Measurements from ENCODE around the gene TTC1. TPM values are rescaled to one million over a fixed set of nuclear protein-coding genes. Genes with fewer than 3 reads are reported as not detected.
"Not testable (repeated sequence)": the region's sequence is repeated elsewhere in the genome, so short reads cannot be mapped to it uniquely, and the experiment has no call there.

The TTC1 gene
- total RNA-seq = 25.5 and 42.4 TPM in 2 replicates

- DNase-seq (ENCODE audit: low read depth) (peak; percentile 99), FAIRE-seq (peak; percentile 97)
- peaks cover 1% of the 10 kb centered on the region for H3K36me3 ChIP-seq (ENCODE audit: control insufficient read depth, insufficient read depth, low read length)
- no peaks in the 10 kb centered on the region for H3K27me3 ChIP-seq (ENCODE audit: control insufficient read depth, insufficient read depth, low read length)
- peak within 1 kb of the TSS; percentile 62 for H3K4me3 ChIP-seq (ENCODE audit: low read depth, low read length)
- TF ChIP-seq CTCF (IDR thresholded peaks at IDR 0.05; ENCODE audit: insufficient read depth, low read length, severe bottlenecking) = no peak
These were observed at the start of gene TTC1 for GRCh38 chr5:160008877-160009590. TTC1 (plus strand) TSS chr5:160009139; CDS start chr5:160010529, 1,390 bp downstream.

DNA sequence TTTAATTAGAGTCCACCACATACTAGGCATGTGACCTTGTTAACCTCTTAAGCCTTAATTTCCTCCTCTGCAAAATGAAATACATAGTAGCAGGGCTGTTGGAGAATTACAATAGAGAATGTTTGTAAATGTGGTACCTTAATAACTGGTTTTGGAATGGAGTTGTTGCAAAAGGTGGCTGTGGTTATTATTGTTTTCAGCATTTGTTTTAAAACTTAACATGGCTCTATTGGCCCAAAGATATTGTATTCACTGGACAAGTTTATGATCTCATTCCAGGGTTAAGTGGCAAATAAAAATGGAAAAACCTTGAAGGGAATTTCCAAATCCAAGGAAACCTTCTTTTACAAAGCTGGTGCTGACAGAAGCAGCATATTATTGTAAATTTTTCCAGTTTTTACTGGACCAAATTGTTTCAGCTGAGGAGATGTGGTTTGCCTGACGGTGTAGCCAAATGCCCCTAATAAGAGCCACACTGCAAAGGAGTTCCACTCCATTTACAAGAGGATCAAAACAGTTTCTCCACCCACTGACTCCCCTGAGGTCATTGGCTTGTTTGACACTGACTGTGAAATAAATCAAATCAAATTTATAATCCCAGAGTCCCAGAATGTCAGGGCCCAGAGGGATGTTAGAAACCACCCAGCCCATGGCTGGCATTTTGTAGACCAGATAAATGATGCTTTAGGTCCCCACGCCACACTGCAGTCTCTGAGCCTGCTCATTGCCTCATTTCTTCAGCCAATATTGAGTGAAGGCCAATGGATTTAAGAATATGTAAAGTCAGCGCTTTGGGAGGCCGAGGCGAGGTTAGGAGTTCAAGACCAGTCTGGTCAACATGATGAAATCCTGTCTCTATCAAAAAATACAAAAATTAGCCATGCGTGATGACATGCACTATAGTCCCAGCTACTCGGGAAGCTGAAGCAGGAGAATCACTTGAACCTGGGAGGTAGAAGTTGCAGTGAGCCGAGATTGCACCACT lies 47.5 kb upstream of the TTC1 start:
- no peak for TF ChIP-seq CTCF (IDR thresholded peaks at IDR 0.05; ENCODE audit: insufficient read depth, low read length, severe bottlenecking)
- FAIRE-seq = no peak
- no peak overlapping the region for H3K4me3 ChIP-seq (ENCODE audit: low read depth, low read length)

DNA sequence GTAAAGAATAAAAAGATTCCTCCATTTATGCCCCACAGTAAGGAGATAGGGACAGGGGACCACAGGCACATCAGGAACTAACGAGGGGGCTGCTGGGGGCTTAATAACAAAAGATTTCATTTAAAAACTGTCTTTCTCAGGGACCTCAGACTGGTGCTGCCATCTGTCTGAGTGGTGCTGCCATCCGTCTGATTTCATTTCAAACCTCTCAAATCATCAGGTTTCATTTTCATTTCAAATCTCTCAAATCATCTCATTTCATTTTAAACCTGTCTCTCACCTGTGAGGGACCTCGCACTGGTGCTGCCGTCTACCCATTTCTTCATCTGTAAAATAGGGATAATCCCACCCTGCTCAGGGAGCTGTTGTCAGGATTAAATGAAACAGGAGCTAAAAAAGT lies 46.7 kb upstream of the TTC1 start:
- Histone ChIP-seq H3K4me3 (ENCODE audit: low read depth, low read length) (no peak overlapping the region), H3K27me3 (ENCODE audit: control insufficient read depth, insufficient read depth, low read length) (no peaks in the 10 kb centered on the region), H3K36me3 (ENCODE audit: control insufficient read depth, insufficient read depth, low read length) (no peaks in the 10 kb centered on the region)
- no peak for TF ChIP-seq CTCF (IDR thresholded peaks at IDR 0.05; ENCODE audit: insufficient read depth, low read length, severe bottlenecking)
- FAIRE-seq = no peak
- no peak for DNase-seq (ENCODE audit: low read depth)

More for the DNA sequence above, 47.5 kb upstream of the TTC1 start:
- Histone ChIP-seq H3K36me3 (ENCODE audit: control insufficient read depth, insufficient read depth, low read length) (no peaks in the 10 kb centered on the region), H3K27me3 (ENCODE audit: control insufficient read depth, insufficient read depth, low read length) (no peaks in the 10 kb centered on the region)
- DNase-seq (ENCODE audit: low read depth) = no peak

GRCh38 chr5:159963935-159964334 lies 45.0 kb upstream of the TTC1 start:
- DNase-seq (ENCODE audit: low read depth) (no peak), FAIRE-seq (no peak)
- TF ChIP-seq CTCF (IDR thresholded peaks at IDR 0.05; ENCODE audit: insufficient read depth, low read length, severe bottlenecking) = no peak
- Histone ChIP-seq H3K4me3 (ENCODE audit: low read depth, low read length) (no peak overlapping the region), H3K27me3 (ENCODE audit: control insufficient read depth, insufficient read depth, low read length) (no peaks in the 10 kb centered on the region), H3K36me3 (ENCODE audit: control insufficient read depth, insufficient read depth, low read length) (no peaks in the 10 kb centered on the region)

DNA sequence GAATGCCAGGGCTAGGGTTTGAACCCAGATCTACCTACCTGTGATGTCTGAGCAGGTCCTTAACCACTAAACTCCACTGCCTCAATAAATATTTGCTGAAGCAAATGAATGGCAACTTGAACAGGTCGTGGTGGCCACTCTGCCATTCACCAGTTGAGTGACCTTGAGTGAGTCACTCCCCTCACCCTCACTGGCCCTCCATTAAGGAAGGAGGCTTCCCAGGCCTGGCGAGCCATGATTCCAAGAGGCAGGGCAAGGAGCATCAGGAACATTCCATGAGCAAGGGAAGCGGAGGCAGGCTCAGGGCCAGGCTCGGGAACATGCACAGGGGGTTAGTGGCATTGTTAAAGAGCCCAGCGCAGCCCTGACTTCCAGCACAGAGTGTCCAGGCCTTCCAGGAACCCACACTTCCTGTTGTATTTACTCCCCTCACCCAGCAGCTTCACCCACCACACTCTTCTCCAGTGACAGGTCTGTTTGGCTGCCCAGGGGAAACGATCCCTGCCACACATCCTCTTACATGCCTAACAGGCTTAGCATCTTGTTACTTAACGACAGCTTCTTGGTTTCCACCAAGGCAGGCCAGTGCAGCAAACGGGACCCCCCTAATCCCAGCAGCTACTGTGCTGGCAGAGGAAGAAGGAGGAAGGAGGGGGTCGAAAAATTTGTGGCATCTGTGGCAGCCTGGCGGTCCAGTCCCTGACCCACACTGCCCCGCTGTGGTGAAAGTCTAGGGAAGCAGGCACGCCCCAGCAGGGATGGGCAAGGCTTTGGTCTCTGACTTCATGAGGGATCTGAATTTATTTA lies 43.7 kb upstream of the TTC1 start:
- Histone ChIP-seq H3K27me3 (ENCODE audit: control insufficient read depth, insufficient read depth, low read length) (no peaks in the 10 kb centered on the region), H3K36me3 (ENCODE audit: control insufficient read depth, insufficient read depth, low read length) (no peaks in the 10 kb centered on the region), H3K4me3 (ENCODE audit: low read depth, low read length) (no peak overlapping the region)
- peak; percentile 52 for TF ChIP-seq CTCF (IDR thresholded peaks at IDR 0.05; ENCODE audit: insufficient read depth, low read length, severe bottlenecking)
- FAIRE-seq (no peak), DNase-seq (ENCODE audit: low read depth) (peak; percentile 18)

GRCh38 chr5:159965838-159966128 lies 43.2 kb upstream of the TTC1 start:
- not testable (repeated sequence) for FAIRE-seq; DNase-seq (ENCODE audit: low read depth); H3K27me3 ChIP-seq (ENCODE audit: control insufficient read depth, insufficient read depth, low read length)

More at GRCh38 chr5:159965838-159966128, 43.2 kb upstream of the TTC1 start:
- not testable (repeated sequence) for H3K4me3 ChIP-seq (ENCODE audit: low read depth, low read length); H3K36me3 ChIP-seq (ENCODE audit: control insufficient read depth, insufficient read depth, low read length)
